Subcutaneous abdominal adipose tissue (tissue), 5 donors: Measurements from ENCODE around the gene LSM5.
"Not testable (repeated sequence)": the region's sequence is repeated elsewhere in the genome, so short reads cannot be mapped to it uniquely, and the experiment has no call there.

Experiments used
- H3K27ac ChIP-seq: one replicate; pipeline ENCODE4 v1.7.0; 2013; ENCODE audit warnings: low read depth, mild to moderate bottlenecking, inconsistent platforms, low read length, moderate library complexity
- H3K27me3 ChIP-seq, 5 donors: one replicate each; pipeline ENCODE4 v1.7.0; 2013; ENCODE audit warnings: low read length in 5 of 5, inconsistent platforms in 1 of 5; ENCODE audit not compliant: control insufficient read depth in 5 of 5, insufficient read depth in 4 of 5
- H3K36me3 ChIP-seq, 5 donors: one replicate each; pipeline ENCODE4 v1.7.0; 2013; ENCODE audit warnings: low read length in 5 of 5; ENCODE audit not compliant: control insufficient read depth in 5 of 5, insufficient read depth in 5 of 5
- H3K4me1 ChIP-seq, 5 donors: one replicate each; pipeline ENCODE4 v1.7.0; 2013; ENCODE audit warnings: low read length in 5 of 5, mild to moderate bottlenecking in 3 of 5, moderate library complexity in 1 of 5; ENCODE audit not compliant: control insufficient read depth in 5 of 5, insufficient read depth in 5 of 5
- H3K4me3 ChIP-seq, 5 donors: one replicate each; pipeline ENCODE4 v1.7.0; 2013; ENCODE audit warnings: low read length in 5 of 5, low read depth in 1 of 5
- H3K9ac ChIP-seq, 5 donors: one replicate each; pipeline ENCODE4 v1.7.0; 2013; ENCODE audit warnings: low read length in 5 of 5, mild to moderate bottlenecking in 4 of 5, moderate library complexity in 3 of 5
- H3K9me3 ChIP-seq, 5 donors: one replicate each; pipeline ENCODE4 v1.7.0; 2013; ENCODE audit warnings: low read length in 5 of 5; ENCODE audit not compliant: control insufficient read depth in 5 of 5
- donor health status: healthy.
- donor health status: healthy.
- donor health status: healthy.
- donor health status: healthy.
- donor health status: healthy.

LSM5 gene

DNA sequence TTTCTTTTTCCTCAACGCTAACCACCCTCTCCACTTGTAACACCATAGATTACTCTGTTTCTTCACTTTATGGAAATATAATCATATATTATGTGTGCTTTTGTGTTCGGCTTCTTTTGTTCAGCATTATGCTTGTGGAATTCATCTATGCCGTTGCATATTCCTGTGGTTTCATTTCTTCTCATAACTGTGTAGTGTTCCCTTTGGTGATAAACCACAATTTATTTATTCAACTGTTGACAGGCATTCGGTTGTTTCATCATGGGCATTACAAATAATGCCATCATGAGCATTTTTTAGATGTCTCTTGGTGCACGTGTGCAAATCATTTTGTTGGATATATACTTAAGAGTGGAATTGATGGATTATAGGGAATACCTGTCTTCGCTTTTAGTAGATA lies 17.2 kb upstream of the LSM5 start:
- H3K27ac ChIP-seq, result no peak overlapping the region
- no peaks in the 10 kb centered on the region for H3K4me1 ChIP-seq
- H3K9me3 ChIP-seq, result no peaks in the 10 kb centered on the region
- no peaks in the 10 kb centered on the region for H3K36me3 ChIP-seq
- H3K9ac ChIP-seq, result no peak overlapping the region
- no peak overlapping the region for H3K4me3 ChIP-seq
- H3K27me3 ChIP-seq, result no peaks in the 10 kb centered on the region

DNA sequence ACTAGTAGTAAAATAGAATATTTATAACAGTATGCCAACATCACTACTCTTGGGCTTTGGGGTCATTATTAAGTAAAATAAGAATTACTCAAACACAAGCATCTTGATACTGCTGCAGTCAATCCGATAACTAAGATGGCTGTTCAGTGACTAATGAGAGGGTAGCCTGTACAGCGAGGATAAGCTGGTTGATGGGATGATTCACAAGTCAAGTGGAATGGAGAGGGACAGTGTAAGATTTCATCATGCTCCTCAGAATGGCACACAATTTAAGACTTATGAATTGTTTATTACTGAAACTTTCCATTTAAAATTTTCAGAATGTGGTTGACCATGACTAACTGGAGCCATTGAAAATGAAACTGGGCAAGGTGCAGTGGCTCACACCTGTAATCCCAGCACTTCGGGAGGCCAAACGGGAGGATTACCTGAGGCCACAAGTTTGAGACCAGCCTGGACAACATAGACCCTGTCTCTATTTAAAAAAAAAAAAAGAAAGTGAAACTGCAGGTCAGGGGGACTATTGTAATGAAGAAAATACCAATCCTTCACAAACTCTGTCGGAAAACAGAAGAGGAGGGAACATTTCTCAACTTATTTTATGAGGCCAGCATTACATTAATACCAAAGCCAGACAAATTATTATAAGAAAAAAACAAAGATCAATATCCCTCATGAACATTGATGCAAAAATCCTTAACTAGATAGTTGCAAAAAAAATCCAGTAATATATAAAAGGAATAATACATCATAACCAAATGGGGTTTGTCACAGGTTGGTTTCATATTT lies 16.3 kb upstream of the LSM5 start:
- peaks cover 0 to 7% (median 4%) of the 10 kb centered on the region in 5 donors for H3K4me1 ChIP-seq
- H3K27ac ChIP-seq, result no peak overlapping the region

DNA sequence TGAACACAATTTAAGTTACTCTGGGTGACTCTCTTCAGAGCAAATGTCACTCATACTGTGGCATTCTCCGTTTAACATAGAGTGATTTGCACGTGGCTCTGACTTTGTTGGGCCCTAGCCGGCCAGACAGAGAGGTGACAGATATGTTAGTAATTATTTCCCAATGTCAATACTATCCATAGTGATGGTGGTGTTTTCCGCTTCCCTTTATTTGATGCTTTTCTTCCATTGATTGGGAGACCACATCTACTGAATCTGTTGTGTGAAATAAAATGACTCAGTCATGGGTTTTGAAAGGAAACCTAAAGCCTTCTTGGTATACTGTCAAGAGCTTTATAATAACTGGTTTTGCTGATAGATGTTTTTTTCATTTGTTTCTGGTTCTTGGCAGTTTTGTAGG lies 12.5 kb upstream of the LSM5 start:
- Histone ChIP-seq H3K36me3 (peaks cover 0 to 3% (median 0%) of the 10 kb centered on the region in 5 donors), H3K4me3 (no peak overlapping the region), H3K27ac (no peak overlapping the region), H3K9me3 (no peaks in the 10 kb centered on the region), H3K9ac (no peak overlapping the region), H3K4me1 (peaks cover 0 to 16% (median 12%) of the 10 kb centered on the region in 5 donors), H3K27me3 (no peaks in the 10 kb centered on the region)

More for the DNA sequence above, 16.3 kb upstream of the LSM5 start:
- H3K27me3 ChIP-seq, result no peaks in the 10 kb centered on the region
- no peak overlapping the region for H3K9ac ChIP-seq
- no peaks in the 10 kb centered on the region for H3K9me3 ChIP-seq
- no peaks in the 10 kb centered on the region for H3K36me3 ChIP-seq
- H3K4me3 ChIP-seq, result no peak overlapping the region

DNA sequence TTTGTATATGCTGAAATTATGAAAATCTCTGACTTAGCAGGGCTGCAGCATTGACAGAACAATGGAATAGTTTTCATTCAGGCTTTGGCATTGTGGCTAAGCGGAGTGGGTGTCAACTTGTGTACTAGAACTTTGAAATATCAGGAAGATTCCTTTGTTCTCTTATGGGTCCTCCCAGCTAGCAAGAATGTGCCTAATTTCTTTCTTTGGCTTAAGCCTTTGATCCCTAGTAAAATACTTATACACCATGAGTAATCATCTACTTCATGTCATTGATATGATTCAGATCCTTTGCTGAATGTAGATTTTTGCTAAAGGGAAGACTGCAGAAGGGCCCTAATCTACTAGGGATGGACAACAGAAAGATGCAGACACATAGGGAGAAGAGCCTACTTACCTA lies 11.3 kb upstream of the LSM5 start:
- peak overlapping the region; percentile 58 for H3K27ac ChIP-seq
- H3K9me3 ChIP-seq, result no peaks in the 10 kb centered on the region
- H3K27me3 ChIP-seq, result no peaks in the 10 kb centered on the region
- H3K36me3 ChIP-seq, result peaks cover 0 to 3% (median 0%) of the 10 kb centered on the region in 5 donors
- peaks cover 0 to 23% (median 19%) of the 10 kb centered on the region in 5 donors for H3K4me1 ChIP-seq
- H3K4me3 ChIP-seq, result no peak overlapping the region
- H3K9ac ChIP-seq, result no peak overlapping the region

DNA sequence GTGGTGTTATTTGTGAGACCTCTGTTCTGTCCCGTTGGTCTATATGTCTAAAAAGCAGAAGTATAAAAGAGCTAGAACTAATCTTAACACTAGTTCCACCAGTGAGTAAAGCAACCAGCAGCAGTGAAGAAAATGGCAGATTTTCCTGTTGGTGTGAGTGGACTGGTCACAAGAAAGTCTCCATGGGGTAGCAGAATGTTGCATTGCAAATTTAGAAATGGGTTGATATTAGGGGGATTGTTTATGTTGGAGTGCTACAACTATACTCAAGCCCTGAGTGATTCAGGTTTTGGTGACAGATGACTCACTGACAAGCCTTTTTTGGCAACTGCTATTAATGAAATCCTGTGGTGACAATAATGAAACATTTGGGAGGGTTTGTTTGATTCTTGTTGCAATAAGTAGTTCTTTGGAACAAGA lies 10.8 kb upstream of the LSM5 start:
- Histone ChIP-seq H3K4me3 (no peak overlapping the region), H3K4me1 (peaks cover 0 to 29% (median 25%) of the 10 kb centered on the region in 5 donors)

DNA sequence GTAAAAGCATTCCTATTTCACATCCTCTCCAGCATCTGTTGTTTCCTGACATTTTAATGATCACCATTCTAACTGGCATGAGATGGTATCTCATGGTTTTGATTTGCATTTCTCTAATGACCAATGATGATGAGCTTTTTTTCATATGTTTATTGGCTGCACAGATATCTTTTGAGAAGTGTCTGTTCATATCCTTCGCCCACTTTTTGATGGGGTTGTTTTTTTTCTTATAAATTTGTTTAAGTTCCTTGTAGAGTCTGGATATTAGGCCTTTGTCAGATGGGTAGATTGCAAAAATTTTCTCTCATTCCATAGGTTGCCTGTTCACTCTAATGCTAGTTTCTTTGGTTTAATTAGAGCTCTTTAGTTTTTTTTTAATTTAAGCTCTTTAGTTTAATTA lies 10.0 kb upstream of the LSM5 start:
- H3K4me1 ChIP-seq, result peaks cover 0 to 30% (median 26%) of the 10 kb centered on the region in 5 donors
- H3K27ac ChIP-seq, result peak overlapping the region; percentile 24
- not testable (repeated sequence) for H3K4me3 ChIP-seq, H3K9me3 ChIP-seq, H3K27me3 ChIP-seq, H3K9ac ChIP-seq, H3K36me3 ChIP-seq

More for the DNA sequence above, 10.8 kb upstream of the LSM5 start:
- H3K27ac ChIP-seq, result peak overlapping the region; percentile 58
- H3K27me3 ChIP-seq, result no peaks in the 10 kb centered on the region
- H3K9ac ChIP-seq, result no peak overlapping the region
- no peaks in the 10 kb centered on the region for H3K9me3 ChIP-seq
- peaks cover 0 to 3% (median 0%) of the 10 kb centered on the region in 5 donors for H3K36me3 ChIP-seq

DNA sequence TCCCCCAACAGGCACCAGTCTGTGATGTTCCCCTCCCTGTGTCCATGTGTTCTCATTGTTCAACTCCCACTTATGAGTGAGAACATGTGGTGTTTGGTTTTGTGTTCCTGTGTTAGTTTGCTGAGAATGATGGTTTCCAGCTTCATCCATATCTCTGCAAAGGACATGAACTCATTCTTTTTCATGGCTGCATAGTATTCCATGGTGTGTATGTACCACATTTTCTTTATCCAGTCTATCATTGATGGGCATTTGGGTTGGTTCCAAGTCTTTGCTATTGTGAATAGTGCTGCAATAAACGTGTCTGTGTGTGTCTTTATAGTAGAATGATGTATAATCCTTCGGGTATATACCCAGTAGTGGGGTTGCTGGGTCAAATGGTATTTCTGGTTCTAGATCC lies 9.6 kb upstream of the LSM5 start:
- H3K4me3 ChIP-seq, H3K27ac ChIP-seq, H3K9me3 ChIP-seq, H3K36me3 ChIP-seq, H3K9ac ChIP-seq, H3K27me3 ChIP-seq: not testable (repeated sequence)
- H3K4me1 ChIP-seq, result peaks cover 0 to 32% (median 27%) of the 10 kb centered on the region in 5 donors

DNA sequence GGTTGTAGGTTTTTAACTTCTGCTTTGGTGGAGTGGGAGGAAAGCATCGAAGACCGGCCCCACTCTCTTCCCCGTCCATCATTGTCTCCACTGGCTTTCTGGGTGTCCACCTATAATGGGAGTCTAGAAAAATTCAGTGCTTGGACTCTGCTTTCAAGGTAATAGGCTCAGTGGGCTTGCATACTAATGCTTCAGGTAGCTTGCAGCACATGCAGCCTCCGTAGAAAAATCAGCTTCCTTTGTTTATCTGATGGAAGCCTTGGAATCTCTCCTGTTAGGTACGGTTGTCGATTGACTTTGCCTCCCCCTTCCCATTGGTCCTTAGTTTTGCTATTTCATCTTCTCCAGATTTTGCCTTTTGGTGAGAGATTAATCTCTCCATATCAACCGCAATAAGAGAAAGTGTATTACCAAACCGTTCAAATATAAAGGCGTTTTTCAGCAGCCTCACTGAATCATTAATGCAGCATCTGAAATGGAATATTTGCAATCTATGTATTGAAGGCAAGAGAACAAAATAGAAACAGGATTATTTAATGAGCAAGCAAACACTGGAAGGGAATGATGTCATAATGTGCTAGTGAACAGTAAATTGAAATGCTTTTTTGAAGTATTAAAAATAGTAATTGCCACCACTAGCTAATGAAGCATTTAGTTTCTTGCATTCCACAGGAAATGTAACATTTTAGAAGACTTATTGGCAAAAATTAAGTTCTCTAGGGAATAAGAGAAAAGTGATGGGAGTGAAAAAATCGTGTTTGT lies 6.1 kb upstream of the LSM5 start:
- Histone ChIP-seq H3K4me1 (peaks cover 0 to 30% (median 28%) of the 10 kb centered on the region in 5 donors), H3K9me3 (no peaks in the 10 kb centered on the region), H3K27ac (peak overlapping the region; percentile 85), H3K9ac (peak overlapping the region; percentile 75 to 98 (median 89)), H3K36me3 (peaks cover 0 to 3% (median 0%) of the 10 kb centered on the region in 5 donors), H3K27me3 (no peaks in the 10 kb centered on the region), H3K4me3 (peak overlapping the region; percentile 82 to 93 (median 91))

DNA sequence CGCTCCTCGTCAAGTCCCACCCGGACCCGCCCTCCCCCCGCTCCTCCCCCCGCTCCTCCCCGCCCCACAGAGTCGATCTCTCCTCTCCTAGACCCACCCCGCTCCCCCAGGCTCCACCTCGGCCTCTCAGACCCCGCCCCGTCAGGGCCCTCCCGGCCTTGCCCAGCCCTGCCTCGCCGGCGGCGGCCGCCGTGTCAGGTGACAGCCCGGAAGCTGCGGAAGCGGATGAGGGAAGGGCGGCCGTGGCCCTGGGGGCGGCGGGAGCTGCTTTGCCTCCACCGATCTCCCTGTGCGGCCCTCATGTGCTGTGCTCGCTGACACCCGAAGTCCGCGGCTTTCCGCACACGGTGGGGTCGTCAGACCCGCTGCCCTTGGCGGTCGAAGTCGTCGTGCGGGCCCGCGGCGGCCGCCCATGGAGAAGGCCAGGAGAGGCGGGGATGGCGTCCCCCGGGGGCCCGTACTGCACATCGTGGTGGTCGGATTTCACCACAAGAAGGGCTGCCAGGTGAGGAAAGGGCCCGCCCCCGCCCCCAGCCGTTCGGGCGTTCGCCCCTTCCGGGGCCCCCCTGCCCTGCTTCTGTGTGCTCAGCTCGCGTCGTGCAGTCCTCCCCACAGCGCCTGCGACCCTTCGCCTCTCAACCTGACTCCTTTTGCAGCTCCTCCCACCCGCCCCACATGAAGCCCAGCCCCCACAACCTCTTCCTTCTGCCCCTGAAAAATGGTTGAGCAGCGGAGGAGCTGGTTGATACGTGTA lies 5.3 kb upstream of the LSM5 start, which contains the start of gene AVL9:
Gene AVL9 (plus strand): TSS at position 192 of the 754 bp plus-strand sequence. CDS start 221 bp downstream, at position 413.
- Histone ChIP-seq H3K9me3 (no peaks in the 10 kb centered on the region), H3K36me3 (peaks cover 0 to 3% (median 0%) of the 10 kb centered on the region in 5 donors), H3K27ac (peak within 1 kb of the TSS; percentile 85), H3K9ac (peak within 1 kb of the TSS; percentile 75 to 98 (median 92)), H3K4me3 (peak within 1 kb of the TSS; percentile 89 to 98 (median 92)), H3K27me3 (no peaks in the 10 kb centered on the region), H3K4me1 (peaks cover 0 to 30% (median 22%) of the 10 kb centered on the region in 5 donors)
